H9 (cell line): ENCODE data around the gene LEPR. TPM values are rescaled to one million over a fixed set of nuclear protein-coding genes. Genes with fewer than 3 reads are reported as not detected.

ENCODE experiments used
- DNase-seq: peaks from one replicate; pipeline ENCODE4 v3.0.0-alpha.2; 2017
- H2AFZ ChIP-seq: one replicate; pipeline ENCODE4 v1.6.1; 2013; ENCODE audit warnings: mild to moderate bottlenecking, low read length, control low read depth, moderate library complexity
- H2AK5ac ChIP-seq: 2 replicates; pipeline ENCODE4 v1.6.1; 2013; ENCODE audit warnings: low read length, control low read depth, mixed read lengths; ENCODE audit not compliant: insufficient read length
- H2BK120ac ChIP-seq: one replicate; pipeline ENCODE4 v1.6.1; 2013; ENCODE audit warnings: low read depth, mild to moderate bottlenecking, low read length, control low read depth, inconsistent platforms; ENCODE audit not compliant: poor library complexity, severe bottlenecking
- H2BK12ac ChIP-seq: 2 replicates; pipeline ENCODE4 v1.6.1; 2013; ENCODE audit warnings: low read length, control low read depth, mixed read lengths, low read depth; ENCODE audit not compliant: insufficient read length
- H2BK15ac ChIP-seq: 2 replicates; pipeline ENCODE4 v1.6.1; 2013; ENCODE audit warnings: low read depth, low read length, control low read depth
- H2BK20ac ChIP-seq: one replicate; pipeline ENCODE4 v1.6.1; 2013; ENCODE audit warnings: low read depth, mild to moderate bottlenecking, low read length, control low read depth, inconsistent platforms; ENCODE audit not compliant: poor library complexity, severe bottlenecking
- H2BK5ac ChIP-seq: 2 replicates; pipeline ENCODE4 v1.6.1; 2013; ENCODE audit warnings: low read length, control low read depth, mixed read lengths; ENCODE audit not compliant: insufficient read length
- H3K14ac ChIP-seq: 2 replicates; pipeline ENCODE4 v1.6.1; 2013; ENCODE audit warnings: low read length, control low read depth; ENCODE audit not compliant: insufficient read depth
- H3K18ac ChIP-seq: 2 replicates; pipeline ENCODE4 v1.6.1; 2013; ENCODE audit warnings: low read depth, mild to moderate bottlenecking, mixed read lengths, low read length, control low read depth; ENCODE audit not compliant: insufficient read length
- H3K23ac ChIP-seq: 2 replicates; pipeline ENCODE4 v1.6.1; 2013; ENCODE audit warnings: low read length, control low read depth, mixed read lengths, low read depth; ENCODE audit not compliant: insufficient read length
- H3K23me2 ChIP-seq: 2 replicates; pipeline ENCODE4 v1.6.1; 2013; ENCODE audit warnings: low read depth, mild to moderate bottlenecking, mixed read lengths, low read length, control low read depth; ENCODE audit not compliant: insufficient read length, poor library complexity, severe bottlenecking
- H3K27ac ChIP-seq: 2 replicates; pipeline ENCODE4 v1.5.1; 2013; ENCODE audit warnings: low read length, control low read depth, mixed read lengths, low read depth; ENCODE audit not compliant: insufficient read length
- H3K27me3 ChIP-seq: 2 replicates; pipeline ENCODE4 v1.6.1; 2013; ENCODE audit warnings: low read length, control low read depth, inconsistent platforms; ENCODE audit not compliant: insufficient read depth
- H3K4ac ChIP-seq: 2 replicates; pipeline ENCODE4 v1.6.1; 2013; ENCODE audit warnings: low read depth, mild to moderate bottlenecking, control low read depth, inconsistent platforms, low read length, moderate library complexity
- H3K4me1 ChIP-seq: 2 replicates; pipeline ENCODE4 v1.6.1; 2013; ENCODE audit warnings: low read length, control low read depth, inconsistent platforms; ENCODE audit not compliant: insufficient read depth
- H3K4me2 ChIP-seq: 2 replicates; pipeline ENCODE4 v1.6.1; 2013; ENCODE audit warnings: low read length, control low read depth, mixed read lengths; ENCODE audit not compliant: insufficient read length, insufficient read depth
- H3K56ac ChIP-seq: 2 replicates; pipeline ENCODE4 v1.6.1; 2013; ENCODE audit warnings: low read depth, mild to moderate bottlenecking, mixed read lengths, low read length, control low read depth; ENCODE audit not compliant: insufficient read length
- H3K79me1 ChIP-seq: 2 replicates; pipeline ENCODE4 v1.6.1; 2013; ENCODE audit warnings: low read depth, mild to moderate bottlenecking, moderate library complexity, low read length, control low read depth, inconsistent platforms; ENCODE audit not compliant: insufficient read depth, poor library complexity, severe bottlenecking
- H3K79me2 ChIP-seq: 2 replicates; pipeline ENCODE4 v1.6.1; 2013; ENCODE audit warnings: low read length, control low read depth, inconsistent platforms; ENCODE audit not compliant: insufficient read depth
- H3K9ac ChIP-seq: 2 replicates; pipeline ENCODE4 v1.6.1; 2013; ENCODE audit warnings: low read length, control low read depth, mixed read lengths; ENCODE audit not compliant: insufficient read length; ENCODE audit errors: extremely low read depth
- H3K9me3 ChIP-seq: one replicate; pipeline ENCODE4 v1.6.1; 2013; ENCODE audit warnings: low read depth, low read length, inconsistent platforms; ENCODE audit not compliant: control insufficient read depth
- H3T11ph ChIP-seq: one replicate; pipeline ENCODE4 v1.6.1; 2013; ENCODE audit warnings: mild to moderate bottlenecking, low read length, control low read depth, inconsistent platforms
- H4K20me1 ChIP-seq: one replicate; pipeline ENCODE4 v1.6.1; 2013; ENCODE audit not compliant: control insufficient read depth, insufficient read length, insufficient read depth
- H4K5ac ChIP-seq: 2 replicates; pipeline ENCODE4 v1.6.1; 2013; ENCODE audit warnings: low read depth, mild to moderate bottlenecking, mixed read lengths, low read length, control low read depth; ENCODE audit not compliant: insufficient read length
- H4K8ac ChIP-seq: replicated peaks from 2 replicates; pipeline ENCODE4 v1.6.1; 2013; ENCODE audit warnings: low read length, control low read depth, mixed read lengths, low read depth; ENCODE audit not compliant: insufficient read length
- H4K91ac ChIP-seq: 2 replicates; pipeline ENCODE4 v1.6.1; 2013; ENCODE audit warnings: low read depth, mild to moderate bottlenecking, moderate library complexity, mixed read lengths, low read length, control low read depth; ENCODE audit not compliant: insufficient read length
- H3K27ac Mint-ChIP-seq, 3 experiments: 2 replicates in 2 of 3; 3 replicates in 1 of 3; pipeline ENCODE4 v1.8.0; 2020 to 2021; ENCODE audit warnings: mixed read lengths in 3 of 3, mild to moderate bottlenecking in 1 of 3, moderate library complexity in 1 of 3
- H3K27me3 Mint-ChIP-seq: 2 replicates; pipeline ENCODE4 v1.8.0; 2021; ENCODE audit warnings: low read depth, mild to moderate bottlenecking, moderate library complexity, mixed read lengths
- H3K36me3 Mint-ChIP-seq, 3 experiments: 2 replicates in 2 of 3; 3 replicates in 1 of 3; pipeline ENCODE4 v1.8.0; 2020 to 2021; ENCODE audit warnings: low read depth in 3 of 3, mixed read lengths in 3 of 3; ENCODE audit not compliant: insufficient read depth in 1 of 3
- H3K4me1 Mint-ChIP-seq, 2 experiments: 2 replicates each; pipeline ENCODE4 v1.8.0; 2020; ENCODE audit warnings: mixed read lengths in 2 of 2
- H3K4me3 Mint-ChIP-seq, 2 experiments: 2 replicates in 1 of 2; 3 replicates in 1 of 2; pipeline ENCODE4 v1.8.0; 2020 to 2021; ENCODE audit warnings: mild to moderate bottlenecking in 2 of 2, mixed read lengths in 2 of 2, moderate library complexity in 1 of 2
- H3K9me3 Mint-ChIP-seq, 2 experiments: 2 replicates in 1 of 2; 3 replicates in 1 of 2; pipeline ENCODE4 v1.8.0; 2020; ENCODE audit warnings: mild to moderate bottlenecking in 2 of 2, mixed read lengths in 2 of 2, moderate library complexity in 1 of 2
- WGBS: extraction: QIAGEN DNeasy Blood & Tissue Kit; methylation state at CpG from one replicate; pipeline ENCODE4 v1.1.7; 2013; ENCODE audit warnings: missing lambda C conversion rate, low lambda C conversion rate, mixed read lengths; ENCODE audit not compliant: insufficient read length; ENCODE audit errors: extremely low coverage; 5-methylcytosine and 5-hydroxymethylcytosine counted together
- total RNA-seq: library from RNA; stranded (reverse); gene quantifications from 2 replicates; pipeline ENCODE4 v1.2.1, GENCODE V29; 2021
- TF ChIP-seq, protein P1 (sequence below): fragments of 200-600 bp; sonication (generic); conservative IDR thresholded peaks from 3 replicates; pipeline ENCODE4 v1.8.0; 2021; ENCODE audit warnings: antibody characterized with exemption, mild to moderate bottlenecking

LEPR gene
- total RNA-seq, 1 experiment from 2014 or later, result 3.3 TPM

DNA sequence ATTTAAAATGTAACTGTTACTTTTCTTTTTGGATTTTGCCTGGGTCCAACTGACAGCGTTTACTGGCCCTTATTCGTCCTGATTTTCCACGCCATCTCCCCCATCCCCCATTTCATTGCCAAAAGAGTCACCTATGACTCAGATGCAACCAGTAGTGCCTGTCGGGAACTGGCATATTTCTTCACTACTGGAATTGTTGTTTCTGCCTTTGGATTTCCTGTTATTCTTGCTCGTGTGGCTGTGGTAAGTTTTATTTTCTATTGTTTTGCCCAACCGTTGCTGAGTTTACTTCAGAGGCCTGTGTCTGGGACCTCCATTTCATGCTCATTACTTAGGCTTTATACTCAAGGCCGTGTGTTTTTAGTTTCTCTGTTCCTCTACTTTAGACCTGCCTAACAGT, 9.3 kb downstream of the LEPR start:
- Histone ChIP-seq H4K5ac (no peak overlapping the region), H3K79me2 (no peaks in the 10 kb centered on the region; the same call in 1 of the 2 replicates), H3K79me1 (no peaks in the 10 kb centered on the region), H3K9me3 (no peaks in the 10 kb centered on the region), H2BK5ac (no peak overlapping the region), H3K23ac (no peak overlapping the region), H4K8ac (no peak overlapping the region), H3K4me2 (no peak overlapping the region), H3K27me3 (no peaks in the 10 kb centered on the region), H2BK20ac (no peak overlapping the region), H3K56ac (no peak overlapping the region), H4K20me1 (no peaks in the 10 kb centered on the region), H3K18ac (no peak overlapping the region), H3K4ac (no peak overlapping the region), H4K91ac (no peak overlapping the region), H2AFZ (no peak overlapping the region), H3T11ph (no peak overlapping the region), H2BK15ac (no peak overlapping the region), H3K23me2 (no peaks in the 10 kb centered on the region), H3K14ac (no peak overlapping the region), H2BK12ac (no peak overlapping the region), H2BK120ac (no peak overlapping the region), H2AK5ac (no peak overlapping the region), H3K9ac (no peak overlapping the region), H3K27ac (no peak overlapping the region), H3K4me1 (peaks cover 10% of the 10 kb centered on the region; the same call in 1 of the 2 replicates)
- peak overlapping the region in 2 of 3 experiments; percentile 52 to 53; a peak in 3 of 7 replicates for H3K27ac Mint-ChIP-seq
- DNase-seq, result no peak
- H3K9me3 Mint-ChIP-seq, result no peaks in the 10 kb centered on the region
- peaks cover 9 to 33% (median 31%) of the 10 kb centered on the region in 3 experiments; a peak in 6 of 7 replicates for H3K36me3 Mint-ChIP-seq
- TF ChIP-seq, protein P1, sequence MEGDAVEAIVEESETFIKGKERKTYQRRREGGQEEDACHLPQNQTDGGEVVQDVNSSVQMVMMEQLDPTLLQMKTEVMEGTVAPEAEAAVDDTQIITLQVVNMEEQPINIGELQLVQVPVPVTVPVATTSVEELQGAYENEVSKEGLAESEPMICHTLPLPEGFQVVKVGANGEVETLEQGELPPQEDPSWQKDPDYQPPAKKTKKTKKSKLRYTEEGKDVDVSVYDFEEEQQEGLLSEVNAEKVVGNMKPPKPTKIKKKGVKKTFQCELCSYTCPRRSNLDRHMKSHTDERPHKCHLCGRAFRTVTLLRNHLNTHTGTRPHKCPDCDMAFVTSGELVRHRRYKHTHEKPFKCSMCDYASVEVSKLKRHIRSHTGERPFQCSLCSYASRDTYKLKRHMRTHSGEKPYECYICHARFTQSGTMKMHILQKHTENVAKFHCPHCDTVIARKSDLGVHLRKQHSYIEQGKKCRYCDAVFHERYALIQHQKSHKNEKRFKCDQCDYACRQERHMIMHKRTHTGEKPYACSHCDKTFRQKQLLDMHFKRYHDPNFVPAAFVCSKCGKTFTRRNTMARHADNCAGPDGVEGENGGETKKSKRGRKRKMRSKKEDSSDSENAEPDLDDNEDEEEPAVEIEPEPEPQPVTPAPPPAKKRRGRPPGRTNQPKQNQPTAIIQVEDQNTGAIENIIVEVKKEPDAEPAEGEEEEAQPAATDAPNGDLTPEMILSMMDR, result no peak
- H3K27me3 Mint-ChIP-seq, result no peaks in the 10 kb centered on the region
- H3K4me3 Mint-ChIP-seq, result no peak overlapping the region
- peaks cover 55 to 59% of the 10 kb centered on the region in 2 experiments for H3K4me1 Mint-ChIP-seq
- no CpG with 5 or more reads among the region's 7 CpGs for WGBS
